Stimulated activated CD8-positive, alpha-beta memory T cell treated with anti-CD3 and anti-CD28 coated beads, Interleukin-15, amount 100 ng/mL, for 1 hour (primary cell): ENCODE measurements around the gene KLF3.

Experiments used
- DNase-seq: peaks from one replicate; pipeline ENCODE4 v3.0.0-alpha.2; 2020; ENCODE audit warnings: low read depth

The KLF3 gene

GRCh38 chr4:38656111-38656510 is 7.9 kb upstream of the KLF3 start:
- no peak for DNase-seq

GRCh38 chr4:38659346-38659745 is 4.7 kb upstream of the KLF3 start:
- no peak for DNase-seq

- DNase-seq = no peak
These were observed 3.2 kb upstream of the KLF3 start for GRCh38 chr4:38660838-38661237.

- DNase-seq = no peak
These were observed 2.6 kb upstream of the KLF3 start for GRCh38 chr4:38661371-38661770.

- no peak for DNase-seq
These were observed 1.4 kb upstream of the KLF3 start for GRCh38 chr4:38662522-38663089.

- no peak for DNase-seq
These were observed 754 bp upstream of the KLF3 start for GRCh38 chr4:38663090-38663800.

GRCh38 chr4:38664706-38665401 is 855 bp downstream of the KLF3 start:
- DNase-seq = no peak

GRCh38 chr4:38665551-38666411 is 1.8 kb downstream of the KLF3 start:
- no peak for DNase-seq

GRCh38 chr4:38666766-38667084 is 2.7 kb downstream of the KLF3 start:
- DNase-seq = no peak

- DNase-seq = no peak
These were observed 3.3 kb downstream of the KLF3 start for GRCh38 chr4:38667085-38667893.

GRCh38 chr4:38668203-38668971 is 4.4 kb downstream of the KLF3 start:
- DNase-seq = no peak

GRCh38 chr4:38669208-38669607 is 5.2 kb downstream of the KLF3 start:
- DNase-seq = no peak

GRCh38 chr4:38670109-38670901 is 6.3 kb downstream of the KLF3 start:
- DNase-seq = no peak

- DNase-seq = no peak
These were observed 7.1 kb downstream of the KLF3 start for GRCh38 chr4:38670939-38671591.

- DNase-seq = no peak
These were observed 7.6 kb downstream of the KLF3 start for GRCh38 chr4:38671592-38671940.

- DNase-seq = no peak
These were observed 8.0 kb downstream of the KLF3 start for GRCh38 chr4:38672074-38672396.

- DNase-seq = no peak
These were observed 8.6 kb downstream of the KLF3 start for GRCh38 chr4:38672397-38673129.

GRCh38 chr4:38673130-38673978 is 9.4 kb downstream of the KLF3 start:
- no peak for DNase-seq
